GM18505 (cell line): Measurements from ENCODE around the gene ARSH.
A peak's percentile ranks its signal among the peaks of the same experiment; 100 is the strongest.
"Not testable (repeated sequence)": the region's sequence is repeated elsewhere in the genome, so short reads cannot be mapped to it uniquely, and the experiment has no call there.

Experiments used
- ATAC-seq: cut with Tn5 transposase; IDR thresholded peaks from one replicate; pipeline ENCODE4 v1.9.1; 2021; ENCODE audit not compliant: unreplicated experiment
- POLR2A ChIP-seq: IDR thresholded peaks from 4 replicates; pipeline ENCODE4 v1.6.1; 2011; ENCODE audit warnings: borderline replicate concordance; ENCODE audit not compliant: insufficient read depth, insufficient read length; ENCODE audit errors: extremely low read depth

Gene ARSH

GRCh38 chrX:3006495-3006894, at the start of gene ARSH:
Gene ARSH, plus strand, starts transcription at chrX:3006546. Its CDS starts 67 bp downstream, at chrX:3006613.
- ATAC-seq, result no peak
- no peak for TF ChIP-seq POLR2A

GRCh38 chrX:2958199-2958598, 48.1 kb upstream of the ARSH start:
- ATAC-seq, result no peak
- no peak for TF ChIP-seq POLR2A

GRCh38 chrX:2960861-2961515, 45.4 kb upstream of the ARSH start:
- TF ChIP-seq POLR2A, result no peak
- ATAC-seq, result no peak

GRCh38 chrX:2962381-2962780, 44.0 kb upstream of the ARSH start:
- no peak for ATAC-seq

GRCh38 chrX:2963449-2963848, 42.9 kb upstream of the ARSH start:
- ATAC-seq, result not testable (repeated sequence)

More at GRCh38 chrX:2962381-2962780, 44.0 kb upstream of the ARSH start:
- TF ChIP-seq POLR2A, result no peak

- ATAC-seq, result not testable (repeated sequence)
These were observed 42.2 kb upstream of the ARSH start for GRCh38 chrX:2963992-2964794.

GRCh38 chrX:2965965-2966364, 40.4 kb upstream of the ARSH start:
- ATAC-seq, result peak; percentile 89
- TF ChIP-seq POLR2A, result no peak

- ATAC-seq, result no peak
- no peak for TF ChIP-seq POLR2A
These were observed 39.3 kb upstream of the ARSH start for GRCh38 chrX:2967012-2967411.

- no peak for ATAC-seq
- no peak for TF ChIP-seq POLR2A
These were observed 38.8 kb upstream of the ARSH start for GRCh38 chrX:2967584-2967983.

- ATAC-seq, result no peak
- TF ChIP-seq POLR2A, result no peak
These were observed 38.1 kb upstream of the ARSH start for GRCh38 chrX:2967998-2968909.

GRCh38 chrX:2969021-2969420, 37.3 kb upstream of the ARSH start:
- no peak for ATAC-seq
- no peak for TF ChIP-seq POLR2A

GRCh38 chrX:2972391-2972790, 34.0 kb upstream of the ARSH start:
- no peak for ATAC-seq
- TF ChIP-seq POLR2A, result no peak

GRCh38 chrX:2974961-2975360, 31.4 kb upstream of the ARSH start:
- ATAC-seq, result no peak
- no peak for TF ChIP-seq POLR2A

GRCh38 chrX:2978639-2979038, 27.7 kb upstream of the ARSH start:
- not testable (repeated sequence) for ATAC-seq
